IPS-NIHi7 (cell line): Measurements from ENCODE around the gene SPATA4.
A peak's percentile ranks its signal among the peaks of the same experiment; 100 is the strongest.

Source experiments
- DNase-seq: peaks from one replicate; pipeline ENCODE4 v3.0.0; 2012; ENCODE audit warnings: mixed read lengths; ENCODE audit errors: extremely low spot score

The SPATA4 gene

GRCh38 chr4:176189891-176190795 is 5.2 kb downstream of the SPATA4 start:
- no peak for DNase-seq

DNA sequence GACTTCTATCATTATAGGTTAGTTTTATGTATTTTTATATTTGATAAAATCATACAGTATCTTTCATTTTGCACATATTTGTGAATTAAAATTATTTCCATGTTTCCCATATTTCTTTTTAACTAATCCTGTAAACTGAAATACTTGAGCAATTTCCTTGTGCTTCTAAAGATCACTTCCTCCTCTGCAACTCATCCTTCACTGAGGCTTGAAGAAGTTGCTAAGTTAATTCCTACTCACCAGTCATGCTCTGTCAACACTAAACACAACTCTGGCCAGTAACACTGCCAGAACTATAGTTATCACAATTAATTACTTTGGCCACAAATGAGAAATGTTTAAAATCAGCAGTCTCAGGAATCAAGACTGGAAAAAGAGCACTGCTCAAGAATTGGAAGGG is 6.7 kb downstream of the SPATA4 start:
- DNase-seq = no peak

DNA sequence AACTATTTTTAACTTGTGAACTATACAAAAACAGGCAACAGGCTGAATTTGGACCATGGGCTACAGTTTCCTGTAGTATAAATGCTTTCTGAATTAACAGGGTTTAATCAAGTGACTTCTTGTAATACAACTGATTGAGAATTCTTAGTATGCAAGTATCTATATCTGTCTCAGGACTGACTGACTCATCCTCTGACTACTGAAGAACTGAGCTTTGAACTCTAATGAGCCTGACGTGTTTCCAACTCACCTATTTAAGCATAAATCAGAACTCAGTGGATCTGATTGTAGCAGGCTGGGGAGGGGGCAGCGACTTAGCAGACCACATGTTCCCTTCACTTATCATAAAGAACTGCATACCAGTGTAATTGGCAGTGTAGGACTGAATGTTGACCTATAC is 7.8 kb downstream of the SPATA4 start:
- DNase-seq = no peak

DNA sequence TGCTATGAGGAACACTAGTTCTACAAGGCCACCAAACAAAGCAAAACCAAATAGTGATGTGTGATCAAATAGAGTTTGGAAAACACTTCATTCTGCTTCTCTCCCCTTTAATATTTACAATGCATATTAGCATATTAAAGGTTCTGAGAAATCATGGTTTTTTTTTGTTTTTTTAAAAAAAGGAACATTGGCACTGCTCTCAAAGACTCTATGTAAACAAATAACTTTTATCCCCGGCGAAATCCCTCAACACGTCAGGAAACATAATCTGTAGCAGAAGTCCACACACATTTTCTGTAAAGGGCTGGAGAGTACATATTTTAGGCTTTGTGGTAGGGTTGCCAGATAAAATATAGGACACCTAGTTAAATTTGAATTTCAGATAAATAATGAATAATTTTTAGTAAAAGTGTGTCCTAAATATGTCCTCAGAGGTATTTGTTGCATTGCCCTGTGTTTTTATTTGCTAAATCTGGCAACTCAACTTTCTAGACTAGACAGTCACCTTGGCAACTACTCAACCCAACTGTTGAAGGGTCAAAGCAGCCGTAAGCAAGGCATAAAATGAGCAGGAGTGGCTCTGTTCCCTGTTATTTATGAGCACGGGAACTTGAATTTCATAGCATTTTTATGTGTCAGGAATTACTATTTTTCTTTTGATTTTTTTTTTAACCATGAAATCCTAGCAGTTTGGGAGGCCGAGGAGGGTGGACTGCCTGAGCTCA is 8.6 kb downstream of the SPATA4 start:
- no peak for DNase-seq

- no peak for DNase-seq
Observed at GRCh38 chr4:176186067-176186466, 9.3 kb downstream of the SPATA4 start.

DNA sequence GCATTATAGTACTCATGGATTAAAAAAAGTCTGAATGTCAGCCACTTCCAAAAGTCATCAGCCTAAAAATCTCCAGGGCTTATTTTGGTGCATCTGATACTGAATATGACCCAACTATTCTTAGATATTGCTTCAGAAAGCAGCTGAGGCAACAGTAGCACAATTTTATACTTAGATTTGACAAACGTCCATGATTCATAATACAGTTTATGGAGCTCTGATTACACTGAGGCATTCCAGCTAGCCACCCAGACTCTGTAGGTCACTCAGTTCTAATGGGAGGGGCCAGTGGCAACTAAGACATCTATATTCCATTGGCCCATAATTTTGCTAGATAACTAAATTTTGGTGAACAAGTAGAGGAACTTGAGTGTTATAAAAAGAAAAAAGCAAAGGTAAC is 10.3 kb downstream of the SPATA4 start:
- no peak for DNase-seq

DNA sequence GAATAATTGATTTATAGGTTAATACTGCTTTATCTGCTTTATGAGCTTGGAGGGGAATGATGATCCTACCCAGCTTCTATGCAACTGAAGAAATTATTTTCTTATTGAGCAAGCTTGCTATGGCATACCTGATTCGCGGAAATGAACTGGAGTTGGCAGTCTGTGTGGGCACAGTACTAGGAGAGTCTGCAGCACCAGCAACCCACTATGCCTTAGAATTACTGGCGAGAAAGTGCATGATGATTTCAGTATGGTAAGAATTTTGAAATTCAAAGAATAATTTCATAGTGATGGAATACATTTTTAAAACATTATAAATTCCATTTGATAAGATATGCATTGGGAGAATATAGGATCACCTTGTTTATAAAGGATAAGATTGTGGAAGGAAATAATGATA is 32.3 kb downstream of the SPATA4 start:
- no peak for DNase-seq

- no peak for DNase-seq
Observed at GRCh38 chr4:176156656-176157055, 38.7 kb downstream of the SPATA4 start.

GRCh38 chr4:176153124-176153523 is 42.3 kb downstream of the SPATA4 start:
- DNase-seq = no peak

GRCh38 chr4:176150704-176151103 is 44.7 kb downstream of the SPATA4 start:
- no peak for DNase-seq

- peak; percentile 8 for DNase-seq
Observed at GRCh38 chr4:176150356-176150682, 45.1 kb downstream of the SPATA4 start.

GRCh38 chr4:176149680-176150355 is 45.6 kb downstream of the SPATA4 start:
- DNase-seq = no peak

GRCh38 chr4:176142253-176142652 is 53.1 kb downstream of the SPATA4 start:
- DNase-seq = no peak

GRCh38 chr4:176139518-176139917 is 55.9 kb downstream of the SPATA4 start:
- DNase-seq = no peak

GRCh38 chr4:176137631-176138030 is 57.8 kb downstream of the SPATA4 start:
- DNase-seq = no peak

DNA sequence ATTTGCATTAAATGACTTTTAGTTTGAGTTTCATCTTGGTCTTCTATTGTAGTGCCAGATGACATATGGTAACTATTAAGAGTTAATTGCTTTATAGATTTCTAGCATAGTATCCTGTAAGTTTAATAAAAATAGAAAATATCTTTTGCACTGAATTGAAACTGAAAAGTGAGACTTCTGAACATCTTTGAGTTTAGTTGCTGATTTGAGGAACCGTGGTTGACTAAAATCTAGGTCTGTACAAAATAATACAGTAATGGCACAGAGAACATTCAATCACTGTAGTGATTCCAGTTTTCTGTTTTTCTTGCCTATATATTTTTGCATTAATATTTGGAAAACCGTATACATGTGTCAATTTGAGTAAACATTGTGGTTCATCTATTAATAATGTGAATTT is 60.7 kb downstream of the SPATA4 start:
- no peak for DNase-seq
